GM20431 (cell line): ENCODE measurements around the gene LPGAT1.

ENCODE experiments used
- in situ Hi-C: fragments of 300-500 bp; cut with MseI, MboI; formaldehyde crosslinking; loops from one replicate; pipeline ENCODE4 v1.15.0; 2020; ENCODE audit warnings: low sequenced_read_pairs; ENCODE audit not compliant: unreplicated experiment

Gene LPGAT1

DNA sequence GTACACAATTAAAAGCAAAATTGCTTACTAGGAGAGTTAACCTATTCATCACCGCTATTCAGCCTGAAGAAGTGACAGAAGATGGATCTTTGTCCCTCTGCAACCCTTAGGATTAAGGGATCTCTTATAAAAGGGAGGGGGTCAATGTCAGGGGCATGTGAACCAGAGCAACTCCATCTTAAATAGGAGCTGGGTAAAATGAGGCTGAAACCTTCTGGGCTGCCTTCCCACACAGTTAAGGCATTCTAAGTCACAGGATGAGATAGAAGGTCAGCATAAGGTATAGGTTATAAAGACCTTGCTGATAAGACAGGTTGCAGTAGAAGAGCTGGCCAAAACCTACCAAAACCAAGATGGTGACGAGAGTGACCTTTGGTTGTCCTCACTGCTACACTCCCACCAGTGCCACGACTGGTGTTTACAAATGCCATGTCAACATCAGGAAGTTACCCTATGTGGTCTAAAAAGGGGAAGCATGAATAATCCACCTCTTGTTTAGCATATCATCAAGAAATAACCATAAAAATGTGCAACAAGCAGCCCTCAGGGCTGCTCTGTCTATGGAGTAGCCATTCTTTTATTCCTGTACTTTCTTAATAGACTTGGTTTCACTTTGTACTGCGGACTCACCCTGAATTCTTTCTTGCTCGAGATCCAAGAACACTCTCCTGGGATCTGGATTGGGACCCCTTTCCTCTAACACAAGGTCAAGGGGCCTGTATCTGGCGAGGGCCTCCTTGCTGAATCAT is 119.8 kb downstream of the LPGAT1 start:
- in situ Hi-C loops: no loop called here

DNA sequence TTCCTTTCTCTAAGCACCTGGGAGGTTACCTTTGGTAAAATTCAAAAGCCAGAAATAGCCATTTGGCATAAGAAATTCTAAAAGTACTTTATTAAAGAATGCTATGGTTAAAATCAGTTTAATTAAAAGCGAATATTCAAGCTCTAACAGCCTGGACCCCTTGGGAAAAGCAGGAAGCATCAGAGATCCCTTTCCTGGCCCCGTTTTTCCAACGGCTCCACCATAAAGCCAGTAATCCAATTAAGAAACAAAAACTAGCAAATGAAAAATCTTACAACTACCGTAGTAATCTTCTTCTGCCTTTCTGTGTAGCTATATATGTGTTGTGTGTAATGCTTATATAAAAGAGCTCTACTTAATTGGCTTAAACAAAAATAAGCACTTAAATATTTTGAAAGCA is 121.6 kb downstream of the LPGAT1 start:
- in situ Hi-C loops: no loop called here

DNA sequence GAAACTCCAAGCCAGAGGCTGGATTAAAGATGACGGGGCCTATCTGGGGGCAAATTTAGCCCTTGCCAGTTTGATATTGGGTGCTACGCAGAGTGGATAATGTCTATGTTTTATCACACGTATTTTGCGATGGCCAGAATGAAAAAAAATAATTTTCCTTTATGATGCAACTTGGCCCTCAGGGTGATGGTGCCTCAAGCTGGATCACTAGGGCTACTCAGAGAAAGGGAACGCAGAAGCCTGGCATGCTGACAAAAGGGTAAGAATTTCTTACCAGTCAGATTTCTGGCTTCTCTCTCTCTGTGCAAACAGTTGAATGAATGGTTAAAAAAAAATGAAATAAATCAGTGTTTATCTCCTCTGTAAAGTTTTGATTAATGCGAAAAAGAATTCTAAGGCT is 122.6 kb downstream of the LPGAT1 start:
- in situ Hi-C loops: no loop called here

GRCh38 chr1:211705467-211706091 is 125.0 kb downstream of the LPGAT1 start:
- in situ Hi-C loops: no loop called here

DNA sequence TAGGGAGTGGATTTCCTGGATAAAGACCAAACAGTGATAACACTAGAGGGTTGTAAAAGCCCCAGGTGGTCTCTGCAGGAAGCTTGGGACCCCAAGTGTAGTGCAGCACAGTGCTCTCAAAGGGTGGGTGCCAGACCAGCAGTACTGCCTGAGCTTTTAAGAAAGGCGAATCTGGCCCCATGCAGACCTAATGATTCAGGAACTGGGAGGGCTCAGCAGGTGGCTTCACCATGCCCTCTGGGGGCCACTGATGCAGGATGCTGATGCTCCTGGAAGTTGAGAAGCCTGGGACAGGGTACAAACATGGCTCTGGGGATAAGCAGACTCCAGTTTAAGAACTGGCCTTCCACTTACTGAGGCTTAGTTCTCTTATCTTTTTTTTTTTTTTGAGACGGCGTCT is 126.0 kb downstream of the LPGAT1 start:
- in situ Hi-C loops: no loop called here

GRCh38 chr1:211703812-211704537 is 126.6 kb downstream of the LPGAT1 start:
- in situ Hi-C loops: no loop called here

DNA sequence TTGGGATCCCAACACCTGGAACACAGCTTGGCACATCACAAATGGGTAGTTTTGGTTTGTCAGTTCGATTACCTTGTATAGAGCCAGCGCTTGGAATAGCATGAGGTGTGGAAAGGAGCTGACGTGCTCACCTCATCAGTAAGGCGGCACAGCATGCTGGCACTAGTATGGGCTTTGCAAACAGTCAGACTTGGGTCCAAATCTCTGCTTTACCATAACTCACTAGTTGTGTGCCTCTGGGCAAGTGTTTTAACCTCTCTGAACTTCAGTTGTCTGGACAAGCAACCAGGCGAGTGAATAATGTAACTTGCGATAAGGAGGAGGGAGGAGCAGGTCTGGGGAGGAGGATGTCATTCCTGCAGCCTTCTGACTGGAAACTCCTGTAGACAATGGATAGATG is 128.8 kb downstream of the LPGAT1 start:
- in situ Hi-C loops: no loop called here

DNA sequence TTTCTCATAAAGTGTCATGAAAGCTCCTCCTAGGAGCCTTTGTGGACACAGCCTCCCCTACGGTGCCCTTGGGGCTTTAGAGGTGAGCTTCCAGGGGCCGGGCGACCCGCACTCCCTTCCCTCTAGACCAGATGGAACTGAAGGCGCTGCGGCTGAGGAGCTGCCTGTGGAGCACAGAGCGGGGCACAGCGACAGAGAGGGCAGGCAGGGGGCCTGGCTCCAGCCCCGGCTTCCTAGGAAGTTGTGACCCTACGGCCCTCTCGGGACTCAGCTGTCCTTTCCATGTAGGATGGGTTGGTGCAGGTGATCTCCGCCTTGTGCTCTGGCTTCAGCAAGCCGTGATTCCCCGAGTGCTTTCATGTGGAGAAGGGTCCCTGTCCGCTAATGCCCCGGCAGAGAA is 131.5 kb downstream of the LPGAT1 start:
- in situ Hi-C loops: loop anchor here (25.0 kb wide), 2 partner anchors 338 to 763 kb away; partner anchors contain the start of genes DTL and INTS7

DNA sequence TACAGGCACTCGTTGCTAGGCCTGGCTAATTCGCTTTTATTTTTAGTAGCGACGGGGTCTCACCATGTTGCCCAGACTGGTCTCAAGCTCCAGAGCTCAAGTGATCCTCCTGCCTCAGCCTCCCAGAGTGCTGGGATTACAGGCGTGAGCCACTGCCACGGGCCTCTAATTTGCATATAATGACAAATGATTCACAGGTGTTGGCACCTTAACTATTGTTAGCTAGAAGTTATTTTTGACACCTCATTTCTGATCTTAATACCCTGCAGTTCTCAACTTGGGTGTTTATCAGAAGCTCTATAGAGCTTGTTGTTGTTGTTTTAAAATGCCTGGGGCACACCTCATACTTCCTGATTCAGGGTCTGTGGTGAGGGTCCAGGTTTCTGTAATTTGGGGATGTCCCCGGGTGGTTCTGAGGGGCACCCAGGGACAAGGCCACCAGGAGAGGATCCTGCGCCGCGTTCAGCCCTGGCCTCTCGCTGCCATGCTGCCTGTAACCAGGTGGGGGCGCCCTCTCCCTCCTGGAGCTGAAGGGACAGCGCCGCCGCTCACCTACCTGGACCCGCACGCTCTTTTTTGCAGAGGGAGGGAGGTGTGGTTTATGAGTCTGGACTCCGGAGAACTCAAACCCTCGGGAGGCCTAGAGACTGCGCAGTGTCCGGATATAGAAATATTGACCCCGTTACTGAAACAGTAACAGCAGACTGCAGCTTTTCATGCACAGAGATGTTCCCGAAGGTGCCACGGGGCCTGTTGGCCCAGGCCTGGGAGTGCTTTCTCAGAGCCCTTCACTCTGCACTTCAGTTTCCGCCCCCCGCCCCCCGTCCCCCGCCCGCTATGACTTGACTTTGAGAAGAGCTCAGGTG is 132.2 kb downstream of the LPGAT1 start:
- in situ Hi-C loops: loop anchor here (25.0 kb wide), 2 partner anchors 339 to 764 kb away; partner anchors contain the start of genes DTL and INTS7

- in situ Hi-C loops: loop anchor here (25.0 kb wide), 2 partner anchors 340 to 765 kb away; partner anchors contain the start of genes DTL and INTS7
Measured at GRCh38 chr1:211697356-211697755, 133.2 kb downstream of the LPGAT1 start.

GRCh38 chr1:211695135-211695816 is 135.3 kb downstream of the LPGAT1 start:
- in situ Hi-C loops: loop anchor here (25.0 kb wide), 2 partner anchors 342 to 767 kb away; partner anchors contain the start of genes DTL and INTS7

GRCh38 chr1:211693911-211694310 is 136.7 kb downstream of the LPGAT1 start:
- in situ Hi-C loops: loop anchor here (25.0 kb wide), 2 partner anchors 343 to 768 kb away; partner anchors contain the start of genes DTL and INTS7
